Measurements from ENCODE around the gene TLX3.

TLX3 gene

GRCh38 chr5:171306781-171307591 is 2.1 kb upstream of the TLX3 start:
- DNase-seq (ENCODE audit: low read depth), result no peak

- no peak for DNase-seq (ENCODE audit: low read depth)
Observed at GRCh38 chr5:171307789-171308452, 1.1 kb upstream of the TLX3 start.

GRCh38 chr5:171309276-171310211 is 496 bp downstream of the TLX3 start:
- no peak for DNase-seq (ENCODE audit: low read depth)

- DNase-seq (ENCODE audit: low read depth), result no peak
Observed at GRCh38 chr5:171310212-171310818, 1.3 kb downstream of the TLX3 start.

- no peak for DNase-seq (ENCODE audit: low read depth)
Observed at GRCh38 chr5:171310819-171311321, 1.8 kb downstream of the TLX3 start.

GRCh38 chr5:171311322-171312077 is 2.5 kb downstream of the TLX3 start:
- no peak for DNase-seq (ENCODE audit: low read depth)

GRCh38 chr5:171312129-171312974 is 3.3 kb downstream of the TLX3 start:
- DNase-seq (ENCODE audit: low read depth), result no peak

- DNase-seq (ENCODE audit: low read depth), result no peak
Observed at GRCh38 chr5:171313481-171314206, 4.6 kb downstream of the TLX3 start.

GRCh38 chr5:171314728-171315385 is 5.8 kb downstream of the TLX3 start:
- no peak for DNase-seq (ENCODE audit: low read depth)

- DNase-seq (ENCODE audit: low read depth), result no peak
Observed at GRCh38 chr5:171315386-171315891, 6.4 kb downstream of the TLX3 start.

GRCh38 chr5:171315925-171316257 is 6.8 kb downstream of the TLX3 start:
- no peak for DNase-seq (ENCODE audit: low read depth)

- DNase-seq (ENCODE audit: low read depth), result no peak
Observed at GRCh38 chr5:171316258-171317121, 7.4 kb downstream of the TLX3 start.

- no peak for DNase-seq (ENCODE audit: low read depth)
Observed at GRCh38 chr5:171317230-171317629, 8.2 kb downstream of the TLX3 start.

GRCh38 chr5:171318026-171318425 is 9.0 kb downstream of the TLX3 start:
- DNase-seq (ENCODE audit: low read depth), result no peak

- no peak for DNase-seq (ENCODE audit: low read depth)
Observed at GRCh38 chr5:171321447-171321846, 12.4 kb downstream of the TLX3 start.

- no peak for DNase-seq (ENCODE audit: low read depth)
Observed at GRCh38 chr5:171322527-171322926, 13.5 kb downstream of the TLX3 start.

GRCh38 chr5:171323007-171323406 is 14.0 kb downstream of the TLX3 start:
- no peak for DNase-seq (ENCODE audit: low read depth)

Data from fibroblast of the conjunctiva (primary cell).